KG1 (cell line): Measurements from ENCODE around the gene ITGA5.

ENCODE experiments used
- DNase-seq: peaks from one replicate; lab custom pipeline; 2025; lab: John Stamatoyannopoulos, UW

ITGA5 gene

DNA sequence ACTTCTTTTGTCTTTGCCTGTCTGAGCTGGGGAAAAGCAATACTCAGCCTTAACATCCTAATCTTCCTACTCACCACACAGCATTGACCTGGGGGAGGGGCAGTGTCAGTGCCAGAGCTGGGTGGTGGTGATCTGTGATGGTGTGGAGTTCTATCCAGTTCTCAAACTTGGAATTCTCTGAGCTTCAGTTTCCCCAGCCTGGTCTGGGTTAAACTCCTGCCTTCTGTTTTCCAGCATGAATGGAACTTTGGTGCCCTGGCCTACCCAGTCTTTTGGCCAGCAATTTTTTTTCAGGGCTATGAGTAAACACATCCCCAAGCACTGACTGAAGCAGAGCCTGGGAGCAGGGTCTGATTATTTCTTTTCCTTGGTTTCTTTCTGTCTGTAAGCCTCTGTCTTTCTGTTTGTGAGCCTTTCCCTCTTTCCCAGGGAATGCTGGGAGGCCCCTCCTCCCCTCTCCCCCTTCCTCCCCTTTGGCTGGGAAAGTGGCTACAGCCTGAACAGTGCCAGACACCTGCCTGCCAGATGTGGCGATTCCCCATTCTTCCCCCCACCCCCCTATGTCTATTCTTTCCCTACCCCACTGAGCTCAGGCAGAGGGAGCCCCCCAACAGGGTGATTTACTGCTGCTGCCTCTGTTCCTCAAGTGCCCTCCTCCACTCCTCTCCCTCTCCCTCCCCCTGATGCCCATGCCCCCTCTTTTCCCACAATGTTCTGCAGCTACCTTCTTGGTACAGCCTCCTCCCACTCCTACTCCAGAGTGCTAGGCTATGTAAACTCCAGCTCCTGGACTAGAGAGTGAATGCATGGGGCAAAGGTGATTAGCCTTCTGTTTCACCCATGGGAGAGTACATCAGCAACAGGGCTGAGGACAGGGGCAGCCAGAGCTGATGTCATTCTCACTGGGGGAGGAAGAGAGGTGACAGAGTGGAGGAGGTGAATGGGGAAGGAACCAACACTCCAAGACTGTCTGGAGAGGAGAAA, 65.9 kb downstream of the ITGA5 start:
- DNase-seq = no peak

DNA sequence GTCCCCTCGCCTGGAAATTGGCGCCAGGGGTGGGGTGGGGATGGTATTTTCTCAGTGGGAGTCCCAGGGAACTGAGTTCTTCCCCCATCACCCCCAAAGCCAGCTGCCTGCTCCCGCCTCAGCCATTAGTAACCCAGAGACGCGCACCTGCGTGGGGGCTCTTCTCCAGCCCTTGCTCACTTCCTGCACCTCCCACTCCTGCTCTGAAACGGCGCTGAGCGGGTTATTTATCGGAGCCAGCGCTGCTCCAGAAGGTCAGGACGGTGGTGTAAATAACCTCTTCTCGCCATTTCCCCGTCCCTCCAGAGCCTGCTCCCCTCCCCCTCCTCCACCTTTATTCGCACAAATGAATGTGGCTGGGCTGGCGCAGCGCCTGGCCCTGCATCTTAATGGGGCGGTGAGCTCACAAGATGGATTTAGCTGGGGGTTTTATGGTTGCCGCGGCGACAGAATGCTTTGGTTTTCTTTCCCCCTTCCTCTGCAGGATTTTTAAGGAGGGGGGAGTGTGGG, 67.0 kb downstream of the ITGA5 start:
- DNase-seq = no peak

DNA sequence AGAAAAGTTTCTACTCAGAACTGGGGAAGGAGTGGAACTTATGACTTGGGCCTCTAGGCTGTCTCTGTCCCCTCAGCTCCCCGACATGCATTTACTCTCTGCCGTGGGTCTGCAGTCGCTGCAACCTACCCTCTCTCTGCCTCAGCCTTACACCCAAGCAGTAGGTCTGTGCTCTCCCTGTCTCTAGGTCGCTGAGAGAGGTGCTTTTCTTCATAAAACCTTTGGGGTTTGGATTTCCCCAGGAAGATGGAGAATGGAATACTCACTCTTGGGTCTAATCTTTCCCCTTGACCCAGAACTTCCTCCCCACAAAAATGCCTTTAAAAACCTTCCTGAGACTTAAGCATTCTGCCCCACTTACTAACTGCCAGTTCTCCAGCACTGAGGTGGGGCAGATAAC, 67.7 kb downstream of the ITGA5 start:
- DNase-seq = no peak

DNA sequence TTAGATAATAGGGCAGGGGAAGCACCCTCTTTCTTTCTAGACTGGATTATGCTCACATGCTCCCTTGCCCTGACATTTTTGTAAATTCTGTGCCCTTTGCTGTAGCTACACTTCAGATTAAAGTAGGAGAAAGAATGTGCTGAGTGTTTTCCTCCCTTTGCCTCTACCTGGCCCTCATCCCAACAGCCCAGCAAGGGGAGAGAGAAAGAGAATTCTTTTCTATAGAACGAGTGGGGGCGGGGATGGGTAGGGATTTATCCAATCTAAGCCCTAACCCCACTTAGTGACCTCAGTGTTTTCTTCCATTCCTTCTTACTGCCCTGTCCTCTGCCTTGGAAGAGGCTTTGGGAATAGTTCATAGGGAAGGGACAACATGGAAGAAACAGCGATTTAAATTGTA, 68.3 kb downstream of the ITGA5 start:
- no peak for DNase-seq

DNA sequence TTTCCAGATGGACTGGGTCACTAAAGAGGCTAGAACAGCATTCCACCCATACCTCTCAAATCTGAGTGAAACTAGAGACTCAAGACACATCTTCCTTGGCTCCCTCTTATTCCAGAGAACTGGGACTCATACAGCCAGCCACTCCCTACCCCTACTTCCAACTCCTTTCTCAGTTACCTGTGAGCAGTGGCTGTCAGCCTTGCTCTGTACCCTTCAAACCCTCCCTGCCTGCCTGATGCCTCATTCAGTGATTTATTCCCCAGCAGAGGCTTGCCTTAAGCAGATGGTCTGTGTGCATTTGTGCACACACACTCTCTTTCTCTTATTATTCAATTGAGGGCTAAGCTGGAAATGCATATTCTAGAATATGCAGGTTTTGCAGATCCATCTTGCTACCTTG, 69.4 kb downstream of the ITGA5 start:
- DNase-seq = no peak

DNA sequence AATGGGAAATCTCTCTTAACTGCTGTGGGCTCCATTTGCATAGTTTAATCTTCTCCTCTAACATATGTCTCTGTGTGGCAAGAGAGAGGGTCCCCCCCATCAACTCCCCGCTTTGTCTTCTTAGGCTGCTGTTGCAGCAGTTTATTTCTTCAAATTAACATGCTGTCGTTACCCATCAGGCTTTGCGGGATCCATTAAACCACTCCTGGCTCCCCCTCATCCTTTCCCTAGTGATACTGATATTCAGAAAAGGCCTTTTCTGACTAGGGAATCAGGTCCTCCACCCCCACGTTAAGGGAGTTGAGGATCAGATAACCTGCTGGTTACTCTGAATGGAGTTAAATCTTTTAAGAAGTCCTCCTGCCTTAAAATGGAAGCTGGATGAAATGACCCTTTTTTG, 70.0 kb downstream of the ITGA5 start:
- no peak for DNase-seq
